GM18520 (cell line): ENCODE data around the gene AKT1.

ENCODE experiments used
- ATAC-seq: cut with Tn5 transposase; IDR thresholded peaks from one replicate; pipeline ENCODE4 v1.9.1; 2021; ENCODE audit not compliant: unreplicated experiment

AKT1 gene

DNA sequence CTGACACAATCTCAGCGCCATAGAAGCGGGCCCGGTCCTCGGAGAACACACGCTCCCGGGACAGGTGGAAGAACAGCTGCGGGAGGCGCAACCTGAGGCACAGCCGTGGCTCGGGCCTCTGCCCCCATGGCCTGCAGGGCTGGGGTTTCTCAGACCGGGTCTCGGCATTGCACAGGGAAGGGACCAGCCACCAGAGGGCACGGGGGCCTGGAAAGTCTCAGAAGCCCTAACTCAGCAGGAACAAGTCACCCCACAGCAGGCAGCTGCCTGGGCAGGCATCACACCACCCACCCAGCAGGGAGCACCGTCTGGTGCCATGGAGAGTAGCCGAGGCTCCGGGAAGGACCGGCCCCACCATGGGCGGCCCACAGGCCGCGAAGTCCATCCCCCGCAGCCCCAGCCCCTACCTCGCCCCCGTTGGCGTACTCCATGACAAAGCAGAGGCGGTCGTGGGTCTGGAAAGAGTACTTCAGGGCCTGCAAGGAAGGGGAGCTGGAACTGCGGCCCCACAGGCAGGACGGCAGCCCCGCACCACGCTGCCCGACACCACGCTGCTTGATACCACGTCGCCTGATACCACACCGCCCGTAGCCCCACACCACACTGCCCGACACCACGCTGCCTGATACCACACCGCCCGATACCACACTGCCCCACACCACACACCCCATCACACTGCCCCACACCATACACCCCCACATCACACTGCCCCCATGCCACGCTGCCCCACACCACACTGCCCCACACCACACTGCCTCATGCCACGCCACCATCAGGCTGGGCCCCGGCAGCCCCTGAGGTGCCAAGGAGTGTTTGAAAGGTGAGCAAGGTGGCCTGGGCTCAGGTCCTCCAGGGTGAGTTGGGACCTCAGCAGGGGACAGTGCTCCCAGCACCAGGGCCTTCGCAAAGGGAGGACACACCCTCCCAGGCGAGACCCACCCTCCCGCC lies 21.8 kb downstream of the AKT1 start:
- ATAC-seq: no peak

DNA sequence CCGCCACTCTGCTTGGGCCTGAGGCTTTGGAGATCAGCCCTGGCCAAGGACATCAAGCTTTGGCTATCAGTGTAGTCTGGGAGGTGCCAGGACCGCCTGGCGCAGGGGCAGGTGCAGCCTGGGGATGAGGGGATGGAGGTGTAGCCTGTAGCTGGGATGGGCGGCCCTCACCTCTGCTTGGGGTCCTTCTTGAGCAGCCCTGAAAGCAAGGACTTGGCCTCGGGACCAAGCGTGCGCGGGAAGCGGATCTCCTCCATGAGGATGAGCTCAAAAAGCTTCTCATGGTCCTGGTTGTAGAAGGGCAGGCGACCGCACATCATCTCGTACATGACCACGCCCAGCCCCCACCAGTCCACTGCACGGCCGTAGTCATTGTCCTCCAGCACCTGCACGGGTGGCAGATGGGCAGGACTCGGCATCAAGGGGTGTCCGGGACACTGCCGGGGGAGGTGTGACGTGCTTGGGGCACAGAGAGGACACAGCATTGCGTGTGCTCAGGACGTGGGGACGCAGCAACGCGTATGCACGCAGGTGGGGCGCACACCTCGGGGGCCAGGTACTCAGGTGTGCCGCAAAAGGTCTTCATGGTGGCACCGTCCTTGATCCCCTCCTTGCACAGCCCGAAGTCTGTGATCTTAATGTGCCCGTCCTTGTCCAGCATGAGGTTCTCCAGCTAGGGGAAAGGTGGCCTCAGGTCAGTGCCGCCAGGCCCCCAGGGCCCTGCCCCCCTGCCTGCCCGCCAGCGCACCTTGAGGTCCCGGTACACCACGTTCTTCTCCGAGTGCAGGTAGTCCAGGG lies 22.6 kb downstream of the AKT1 start:
- ATAC-seq: no peak

DNA sequence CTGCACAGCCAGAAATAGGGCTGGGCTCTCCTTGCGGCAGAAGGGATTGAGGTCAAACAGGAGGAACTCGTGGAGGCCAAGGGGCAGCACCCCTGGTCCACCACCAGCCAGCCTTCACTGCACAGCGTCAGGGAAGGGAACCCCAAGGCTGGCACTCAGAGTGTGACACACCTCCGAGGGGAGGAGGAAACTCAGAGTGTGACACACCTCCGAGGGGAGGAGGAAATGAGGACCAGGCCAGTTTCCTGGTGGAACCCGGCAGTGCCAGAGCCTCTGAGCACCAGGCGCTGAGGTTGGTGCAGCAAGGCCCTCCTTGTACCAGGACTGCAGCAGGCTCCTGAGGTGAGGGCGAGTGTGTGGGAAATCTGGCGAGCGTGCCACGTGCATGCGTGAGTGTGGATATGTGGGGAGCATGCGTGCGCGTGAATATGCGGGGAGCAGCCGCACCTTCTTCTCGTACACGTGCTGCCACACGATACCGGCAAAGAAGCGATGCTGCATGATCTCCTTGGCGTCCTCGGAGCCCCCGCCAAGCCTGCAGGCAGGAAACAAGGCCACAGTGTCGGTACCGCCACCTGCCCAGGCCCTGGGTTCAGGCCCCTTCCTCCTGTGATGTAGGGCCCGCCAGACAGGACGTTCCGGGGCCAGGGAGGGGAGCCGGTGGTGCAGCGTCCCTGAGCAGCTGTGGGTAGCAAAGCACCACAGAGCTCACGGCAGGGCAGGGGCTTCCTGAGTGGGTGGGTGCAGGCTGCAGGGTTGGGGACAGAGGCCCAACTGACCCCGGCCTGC lies 23.4 kb downstream of the AKT1 start:
- ATAC-seq: no peak

DNA sequence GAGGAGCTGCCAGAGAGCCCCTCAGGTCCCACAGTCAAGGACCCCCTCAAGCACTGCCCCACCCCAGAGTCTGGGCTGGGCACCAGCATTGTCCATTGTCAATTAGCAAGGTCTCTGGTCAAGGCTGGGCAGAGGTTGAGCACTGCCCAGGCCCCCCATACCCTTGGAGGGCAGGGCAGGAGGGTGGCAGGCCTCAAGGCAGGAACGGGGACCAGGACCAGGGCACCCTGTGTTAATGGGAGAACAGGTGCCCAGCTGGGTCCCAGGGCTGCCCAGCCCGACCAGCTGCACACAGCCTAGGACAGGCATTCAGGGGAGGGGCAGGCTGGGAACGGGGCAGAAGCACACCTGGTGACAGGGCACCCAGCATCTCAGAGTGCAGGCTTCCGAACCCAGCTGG lies 24.2 kb downstream of the AKT1 start:
- ATAC-seq: no peak

DNA sequence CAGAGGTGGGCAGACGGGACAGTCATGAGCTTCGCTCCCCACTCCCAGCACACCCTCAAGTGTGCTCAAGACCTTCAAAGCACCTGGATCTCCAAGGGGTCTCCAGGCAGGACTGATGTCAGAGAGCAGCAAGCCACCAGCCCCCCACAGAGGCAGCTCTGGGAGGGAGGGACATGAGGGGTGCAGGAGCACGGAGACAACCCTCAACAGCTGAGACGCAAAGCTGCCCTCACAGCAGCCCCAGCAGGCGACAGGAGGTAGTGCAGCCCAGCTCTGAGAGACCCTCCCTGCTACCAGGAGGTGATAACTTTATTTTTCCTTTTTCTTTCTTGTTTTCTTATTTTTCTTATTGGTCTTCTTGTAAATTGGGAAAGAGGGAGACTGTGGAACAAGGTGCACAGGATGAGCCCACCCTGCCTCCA lies 24.7 kb downstream of the AKT1 start:
- no peak for ATAC-seq

DNA sequence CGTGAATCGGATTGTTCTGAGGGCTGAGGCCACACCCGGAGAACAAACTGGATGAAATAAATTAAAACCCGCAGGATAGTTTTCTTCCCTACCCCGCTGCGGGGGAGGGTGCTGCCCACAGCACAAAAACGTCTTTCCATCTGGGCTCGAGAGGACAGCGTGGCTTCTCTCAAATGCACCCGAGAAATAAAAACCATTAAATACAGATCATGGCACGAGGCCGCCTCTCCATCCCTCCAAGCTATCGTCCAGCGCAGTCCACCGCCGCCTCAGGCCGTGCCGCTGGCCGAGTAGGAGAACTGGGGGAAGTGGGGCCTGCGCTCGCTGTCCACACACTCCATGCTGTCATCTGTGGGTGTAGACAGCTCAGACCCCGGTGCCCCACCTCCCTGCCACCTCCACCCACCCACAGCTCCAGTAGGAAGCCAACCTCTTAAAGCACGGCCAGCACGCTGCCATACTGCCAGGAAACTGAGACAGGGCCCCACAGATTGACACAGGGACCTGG lies 25.4 kb downstream of the AKT1 start:
- no peak for ATAC-seq

DNA sequence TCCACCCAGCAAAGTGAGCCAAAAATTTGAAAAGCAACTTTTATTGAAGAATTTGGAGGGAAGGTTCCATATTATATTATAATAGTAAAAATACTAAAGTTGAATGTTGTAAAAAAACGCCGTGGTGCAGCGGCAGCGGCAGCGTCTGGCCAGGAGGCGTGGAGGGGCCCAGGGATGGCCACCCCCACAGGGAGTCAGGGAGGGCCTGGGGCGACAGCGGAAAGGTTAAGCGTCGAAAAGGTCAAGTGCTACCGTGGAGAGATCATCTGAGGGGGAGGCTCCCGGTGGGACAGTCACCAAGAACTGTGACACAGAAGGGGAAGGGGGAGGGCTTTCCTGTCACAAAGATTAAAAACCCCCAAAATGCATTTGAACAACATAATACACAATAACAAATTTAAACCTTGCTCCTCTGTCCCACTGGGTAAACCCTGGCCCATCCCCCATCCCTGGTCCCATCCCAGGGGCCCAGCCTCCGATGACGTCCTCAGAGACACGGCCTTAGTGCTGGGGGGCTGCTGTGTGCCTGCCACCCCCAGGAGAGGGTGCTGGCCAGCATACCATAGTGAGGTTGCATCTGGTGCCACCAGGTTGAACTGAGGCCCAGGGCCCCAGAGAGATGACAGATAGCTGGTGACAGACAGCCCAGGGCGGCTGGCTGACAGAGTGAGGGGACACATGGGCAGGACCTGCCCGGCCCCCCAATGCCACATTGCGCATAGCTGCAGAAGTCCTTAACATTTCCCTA lies 26.1 kb downstream of the AKT1 start:
- no peak for ATAC-seq

DNA sequence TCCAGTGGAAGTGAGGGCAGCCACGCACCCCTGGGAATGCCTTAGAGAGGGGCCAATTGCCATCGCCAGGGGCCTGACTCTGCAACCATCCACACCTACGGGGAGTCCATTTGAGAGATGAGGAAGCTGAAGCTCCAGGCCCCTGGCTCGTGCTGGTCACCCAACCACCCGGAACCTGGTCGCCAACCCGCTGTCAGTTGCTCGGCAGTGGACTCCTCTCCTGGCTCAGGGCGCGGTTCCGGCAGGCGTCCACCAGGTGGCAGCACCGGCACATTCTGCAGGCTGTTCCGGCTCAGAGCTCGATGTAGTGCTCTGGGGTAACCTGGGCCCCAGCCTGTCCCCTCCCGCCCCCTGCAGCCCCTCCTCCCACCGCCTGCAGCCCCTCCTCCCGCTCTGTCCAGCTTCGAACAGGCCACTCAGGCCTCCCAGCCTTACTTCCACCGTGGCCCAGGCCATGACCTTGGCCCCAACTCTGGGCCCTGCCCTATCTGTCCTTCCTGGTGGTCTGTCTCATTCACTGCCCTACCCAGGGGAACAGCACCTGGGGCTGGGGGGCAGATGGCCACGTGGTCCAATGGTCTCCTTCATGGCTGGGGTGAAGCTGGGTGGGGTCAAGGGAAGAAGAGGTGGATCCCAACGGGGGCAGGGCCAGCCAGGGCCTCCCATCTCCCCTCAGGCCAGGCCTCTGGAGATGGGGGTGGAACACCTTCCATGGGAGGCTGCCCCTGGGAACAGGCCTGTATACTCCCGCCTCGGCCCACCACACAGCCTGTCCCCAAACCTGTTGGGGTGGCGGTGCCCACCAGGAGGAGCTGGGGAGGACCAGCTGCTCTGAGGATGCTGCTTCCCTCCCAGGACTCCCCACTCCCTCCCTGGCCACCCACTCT lies 26.9 kb downstream of the AKT1 start:
- ATAC-seq: no peak

DNA sequence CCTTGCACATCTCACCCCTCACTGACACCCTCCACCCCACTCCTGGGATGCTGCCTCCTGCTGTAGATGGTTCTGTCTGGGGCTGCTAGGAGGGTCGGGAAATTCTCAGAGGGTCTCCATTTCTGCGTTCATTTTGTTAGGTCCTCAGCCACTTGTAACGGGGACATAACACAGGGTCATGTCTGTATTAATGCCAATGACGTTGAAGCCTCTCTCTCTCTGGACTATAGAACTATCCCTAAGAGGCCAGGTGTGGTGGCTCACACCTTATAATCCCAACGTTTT lies 28.0 kb downstream of the AKT1 start:
- no peak for ATAC-seq

DNA sequence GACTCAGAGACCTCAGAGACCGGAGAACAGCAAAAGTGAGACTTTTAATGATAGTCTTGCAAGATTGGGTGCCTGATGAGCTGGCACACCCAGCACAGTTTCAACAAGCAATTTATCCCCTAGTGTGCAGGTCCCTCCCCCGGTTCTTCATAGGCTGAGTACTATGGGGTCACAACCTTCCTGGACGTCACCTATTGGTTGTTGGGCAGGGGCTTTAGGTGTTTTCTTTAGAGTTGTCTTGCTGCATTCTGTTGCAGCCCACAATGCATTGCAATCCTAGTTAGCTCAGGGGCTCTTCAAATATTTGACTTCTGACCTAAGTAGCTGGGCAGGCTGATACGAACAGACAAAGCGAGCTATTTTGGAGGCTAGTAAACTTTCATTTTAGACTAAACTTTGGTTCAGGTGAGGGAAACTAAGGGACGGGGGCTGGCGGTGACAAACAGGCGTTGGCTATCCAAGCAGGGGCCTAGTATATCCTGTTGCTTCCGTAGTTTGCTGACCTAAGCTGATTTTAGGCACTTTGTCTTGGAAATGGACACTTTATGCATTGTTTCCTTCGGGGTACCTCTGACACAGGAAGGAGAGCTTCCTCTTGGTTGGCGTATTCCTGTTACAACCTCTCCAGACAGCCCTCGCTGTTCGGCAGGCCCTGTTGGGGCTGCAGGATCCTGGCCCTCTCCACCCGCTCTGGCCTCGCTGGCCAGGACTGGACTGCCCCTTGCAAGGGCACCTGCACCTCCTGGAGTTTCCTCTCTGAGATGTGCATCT lies 28.5 kb downstream of the AKT1 start:
- ATAC-seq: no peak

DNA sequence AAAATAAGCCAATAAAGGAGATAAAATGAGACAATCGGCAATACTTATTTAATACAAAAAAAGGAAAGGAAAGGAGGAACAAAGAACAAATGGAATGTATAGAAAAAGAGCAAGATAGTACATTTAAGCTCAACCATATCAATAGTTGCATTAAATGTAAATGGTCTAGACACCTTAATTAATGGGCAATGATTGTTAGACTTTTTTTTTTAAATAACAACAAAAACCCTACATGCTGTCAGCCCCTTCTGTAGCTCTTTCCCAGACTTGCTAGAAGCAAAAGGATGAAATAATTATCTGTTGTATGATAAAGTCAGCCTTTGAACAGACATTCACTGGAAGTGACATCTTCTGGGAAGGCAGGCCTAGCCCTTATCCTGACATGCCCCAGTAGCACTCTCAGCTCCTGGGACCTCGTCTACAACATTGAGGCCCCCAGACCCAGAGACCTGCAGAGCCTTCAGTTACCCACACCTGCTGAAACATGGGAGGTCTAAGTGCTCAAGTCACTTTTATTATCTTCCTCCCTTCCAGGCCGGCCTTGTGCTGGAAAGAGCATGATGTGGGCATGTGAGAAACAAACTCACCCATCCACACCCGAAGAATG lies 29.2 kb downstream of the AKT1 start:
- no peak for ATAC-seq

DNA sequence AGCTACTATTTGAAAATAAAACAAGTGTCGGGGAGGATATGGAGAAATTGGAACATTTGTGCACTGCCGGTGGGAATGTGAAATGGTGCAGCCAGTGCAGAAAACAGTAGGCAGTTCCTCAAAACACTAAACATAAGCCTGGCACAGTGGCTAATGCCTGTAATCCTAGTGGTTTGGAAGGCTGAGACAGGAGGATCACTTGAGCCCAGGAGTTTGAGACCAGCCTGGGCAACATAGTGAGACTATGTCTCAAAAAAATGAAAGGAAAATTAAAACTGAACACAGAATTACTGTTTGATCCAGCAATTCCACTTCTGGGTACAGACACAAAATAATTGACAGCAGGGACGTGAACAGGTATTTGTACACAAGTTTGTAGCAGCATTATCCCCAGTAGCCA lies 30.0 kb downstream of the AKT1 start:
- no peak for ATAC-seq

DNA sequence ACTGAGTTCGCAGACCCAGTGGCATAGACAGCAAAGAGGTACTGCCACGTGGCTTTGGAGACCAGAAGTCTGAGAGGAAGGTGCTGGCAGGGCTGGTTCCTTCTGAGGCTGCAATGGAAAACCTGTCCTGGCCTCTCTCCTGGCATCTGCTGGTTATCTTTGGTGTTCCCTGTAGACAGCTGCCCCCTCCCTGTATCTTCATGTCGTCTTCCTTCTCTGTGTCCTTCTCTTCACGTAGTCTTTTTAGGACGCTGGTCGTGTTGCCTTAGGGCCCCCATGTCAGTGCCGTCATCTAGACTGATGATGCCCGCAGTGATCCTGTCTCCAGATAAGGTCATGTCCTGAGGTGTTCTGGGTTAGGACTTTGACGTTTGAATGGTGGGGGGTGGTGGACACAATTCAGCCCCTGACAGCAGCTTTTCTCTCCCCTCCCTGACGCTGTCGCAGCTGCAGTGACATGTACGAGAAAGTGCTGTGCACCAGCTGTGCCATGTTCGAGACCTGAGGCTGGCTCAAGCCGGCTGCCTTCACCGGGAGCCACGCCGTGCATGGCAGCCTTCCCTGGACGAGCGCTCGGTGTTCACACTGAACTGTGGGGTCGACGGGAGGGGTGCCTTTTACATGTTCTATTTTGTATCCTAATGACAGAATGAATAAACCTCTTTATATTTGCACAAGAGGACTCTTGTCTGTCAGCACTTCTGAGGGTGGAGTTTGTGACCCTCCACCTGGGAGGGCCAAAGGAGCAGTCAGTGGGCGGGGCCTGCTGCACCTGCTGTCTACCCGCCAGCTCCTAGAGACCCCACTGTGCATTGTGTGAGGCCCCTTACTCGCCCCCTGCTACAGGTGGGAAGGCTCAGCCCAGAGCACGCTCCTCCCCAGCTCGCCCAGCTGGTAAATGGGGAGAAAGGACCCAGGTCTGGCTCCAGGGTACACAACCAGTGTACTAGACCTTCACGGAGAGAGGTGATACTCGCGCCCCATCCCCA lies 36.3 kb downstream of the AKT1 start:
- no peak for ATAC-seq

DNA sequence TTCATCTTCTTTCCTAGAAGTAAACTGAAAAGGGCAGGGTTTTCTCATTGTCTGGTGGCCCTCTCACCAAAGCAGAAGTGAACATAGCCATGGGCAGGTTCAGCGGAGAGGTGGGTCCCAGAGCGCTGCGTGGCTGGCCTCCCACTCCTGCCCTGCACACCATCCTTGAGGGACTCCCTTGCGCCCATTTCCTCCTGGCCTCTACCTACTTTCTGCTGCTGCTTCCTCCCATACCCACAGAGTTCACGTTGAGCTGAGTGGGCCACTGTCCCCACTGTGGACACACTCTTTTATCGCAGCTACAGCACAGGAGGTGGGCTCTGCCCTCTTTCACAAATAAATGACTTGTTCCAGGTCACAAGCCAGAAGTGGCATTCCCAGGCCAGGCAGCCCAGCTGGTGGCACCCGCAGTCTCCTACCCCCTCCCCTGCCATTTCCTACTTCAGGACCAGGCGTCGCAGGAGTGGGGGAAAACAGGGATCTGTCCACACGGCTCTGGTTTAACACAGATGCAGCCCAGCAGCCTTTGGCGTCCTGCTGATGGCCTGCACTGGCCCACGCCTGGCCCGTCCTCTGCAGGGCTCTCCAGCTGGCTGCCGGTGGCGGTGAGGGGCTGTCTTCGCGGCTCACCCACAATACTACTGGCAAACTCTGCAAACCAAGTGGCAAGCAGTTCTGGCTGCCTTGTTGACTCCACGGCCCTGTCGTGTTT lies 37.7 kb downstream of the AKT1 start:
- ATAC-seq: no peak

DNA sequence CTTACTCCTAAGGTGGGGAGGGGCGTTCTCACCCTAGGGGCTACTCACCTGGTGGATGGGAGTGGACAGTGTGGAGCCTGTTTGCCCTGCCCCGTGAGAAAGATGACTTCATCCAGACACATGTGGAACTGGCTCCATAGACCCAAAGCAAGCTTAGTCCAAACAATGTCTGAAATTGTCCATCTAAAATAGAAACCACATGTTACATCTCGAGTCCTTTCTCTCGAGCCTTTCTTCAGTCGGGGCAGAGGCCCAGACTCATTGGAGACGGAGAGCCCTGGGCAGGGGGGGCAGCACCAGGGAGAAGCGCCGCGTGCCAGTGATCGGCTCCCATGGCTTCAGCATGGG lies 38.3 kb downstream of the AKT1 start:
- ATAC-seq: no peak

DNA sequence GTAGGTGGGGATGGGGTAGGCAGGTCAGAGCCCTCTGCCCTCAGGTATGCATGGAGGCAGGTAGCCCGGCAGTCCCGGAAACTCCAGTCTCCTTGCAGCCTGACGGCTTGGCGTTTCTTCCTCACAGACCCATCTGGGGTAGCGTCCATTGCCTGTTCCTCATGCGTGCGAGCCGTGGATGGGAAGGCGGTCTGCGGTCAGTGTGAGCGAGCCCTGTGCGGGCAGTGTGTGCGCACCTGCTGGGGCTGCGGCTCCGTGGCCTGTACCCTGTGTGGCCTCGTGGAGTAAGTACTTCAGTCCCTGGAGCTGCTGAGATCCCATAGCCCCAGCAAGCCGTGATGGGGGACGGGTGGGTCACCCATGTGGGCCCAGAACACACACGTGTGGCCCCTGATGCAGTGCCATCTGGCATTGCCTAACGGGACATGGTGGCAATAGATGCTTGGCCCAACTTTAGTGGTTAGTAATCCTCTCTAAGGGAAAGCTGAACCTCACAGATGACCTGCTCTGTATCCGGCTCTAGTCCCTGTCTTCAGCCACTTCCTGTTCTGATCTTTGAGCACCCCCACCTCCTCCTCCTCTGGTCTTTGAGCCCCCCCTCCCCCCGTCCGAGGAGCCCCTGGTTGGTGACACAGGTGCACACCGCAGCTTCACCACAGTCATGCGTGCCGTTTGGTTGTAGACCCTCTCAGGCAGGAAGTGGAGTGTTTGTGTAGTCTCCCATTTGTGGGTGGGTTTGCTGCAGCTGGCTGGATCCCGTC lies 38.9 kb downstream of the AKT1 start:
- ATAC-seq: no peak
